ENCODE data around the gene MAPK10. TPM values are rescaled to one million over a fixed set of nuclear protein-coding genes. Genes with fewer than 3 reads are reported as not detected.

MAPK10 gene
- total RNA-seq, 1 donor from 2014 or later: 8.9 TPM

DNA sequence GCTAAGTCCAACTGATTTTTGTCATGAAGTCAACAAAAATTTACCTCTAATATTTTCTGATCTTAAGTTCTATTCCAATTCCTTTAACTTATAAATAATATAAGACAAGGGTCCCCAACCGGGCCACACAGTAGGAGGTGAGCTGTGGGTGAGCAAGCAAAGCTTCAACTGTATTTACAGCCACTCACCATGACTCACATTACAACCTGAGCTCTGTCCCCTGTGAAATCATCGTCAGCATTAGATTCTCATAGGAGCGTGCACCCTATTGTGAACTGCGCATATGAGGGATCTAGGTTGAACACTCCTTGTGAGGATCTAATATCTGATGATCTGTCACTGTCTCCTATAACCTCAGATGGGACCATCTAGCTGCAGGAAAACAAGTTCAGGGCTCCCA, 227.4 kb downstream of the MAPK10 start:
- Histone ChIP-seq H3K9me3 (ENCODE audit: control insufficient read depth in 3 of 3, low read length in 3 of 3) (no peaks in the 10 kb centered on the region), H3K9ac (ENCODE audit: low read depth in 1 of 3, low read length in 3 of 3) (no peak overlapping the region), H3K27me3 (ENCODE audit: control insufficient read depth in 3 of 3, insufficient read depth in 3 of 3, low read length in 3 of 3) (no peaks in the 10 kb centered on the region), H3K27ac (ENCODE audit: low read depth, low read length) (no peak overlapping the region), H3K4me3 (ENCODE audit: low read length in 3 of 3) (no peak overlapping the region), H3K36me3 (ENCODE audit: control insufficient read depth in 3 of 3, insufficient read depth in 3 of 3, low read length in 3 of 3) (no peaks in the 10 kb centered on the region), H3K4me1 (ENCODE audit: control insufficient read depth in 3 of 3, insufficient read depth in 3 of 3, low read length in 3 of 3) (no peaks in the 10 kb centered on the region)

DNA sequence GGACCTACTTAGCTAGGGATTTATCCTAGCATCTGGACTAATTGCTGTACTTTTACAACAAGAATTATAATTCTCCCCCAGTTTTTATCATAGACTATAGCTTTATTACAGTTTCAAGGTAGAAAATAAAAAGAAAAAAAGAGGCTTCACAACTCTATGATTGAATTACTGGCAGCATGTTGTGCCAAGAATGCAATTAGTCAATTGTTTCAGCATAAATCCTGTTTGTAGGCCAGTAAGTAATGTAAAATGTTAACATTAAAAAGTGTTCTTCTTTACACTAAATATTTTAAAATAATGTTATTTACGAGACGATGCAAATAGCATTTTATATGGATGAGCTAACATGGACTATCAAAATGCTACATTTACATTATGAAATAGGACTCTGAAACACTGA, 228.4 kb downstream of the MAPK10 start:
- H3K27ac ChIP-seq (ENCODE audit: low read depth, low read length): no peak overlapping the region
- H3K4me1 ChIP-seq (ENCODE audit: control insufficient read depth in 3 of 3, insufficient read depth in 3 of 3, low read length in 3 of 3): no peaks in the 10 kb centered on the region
- no peaks in the 10 kb centered on the region for H3K27me3 ChIP-seq (ENCODE audit: control insufficient read depth in 3 of 3, insufficient read depth in 3 of 3, low read length in 3 of 3)
- no peak overlapping the region for H3K9ac ChIP-seq (ENCODE audit: low read depth in 1 of 3, low read length in 3 of 3)
- no peaks in the 10 kb centered on the region for H3K9me3 ChIP-seq (ENCODE audit: control insufficient read depth in 3 of 3, low read length in 3 of 3)
- H3K4me3 ChIP-seq (ENCODE audit: low read length in 3 of 3): no peak overlapping the region
- no peaks in the 10 kb centered on the region for H3K36me3 ChIP-seq (ENCODE audit: control insufficient read depth in 3 of 3, insufficient read depth in 3 of 3, low read length in 3 of 3)

DNA sequence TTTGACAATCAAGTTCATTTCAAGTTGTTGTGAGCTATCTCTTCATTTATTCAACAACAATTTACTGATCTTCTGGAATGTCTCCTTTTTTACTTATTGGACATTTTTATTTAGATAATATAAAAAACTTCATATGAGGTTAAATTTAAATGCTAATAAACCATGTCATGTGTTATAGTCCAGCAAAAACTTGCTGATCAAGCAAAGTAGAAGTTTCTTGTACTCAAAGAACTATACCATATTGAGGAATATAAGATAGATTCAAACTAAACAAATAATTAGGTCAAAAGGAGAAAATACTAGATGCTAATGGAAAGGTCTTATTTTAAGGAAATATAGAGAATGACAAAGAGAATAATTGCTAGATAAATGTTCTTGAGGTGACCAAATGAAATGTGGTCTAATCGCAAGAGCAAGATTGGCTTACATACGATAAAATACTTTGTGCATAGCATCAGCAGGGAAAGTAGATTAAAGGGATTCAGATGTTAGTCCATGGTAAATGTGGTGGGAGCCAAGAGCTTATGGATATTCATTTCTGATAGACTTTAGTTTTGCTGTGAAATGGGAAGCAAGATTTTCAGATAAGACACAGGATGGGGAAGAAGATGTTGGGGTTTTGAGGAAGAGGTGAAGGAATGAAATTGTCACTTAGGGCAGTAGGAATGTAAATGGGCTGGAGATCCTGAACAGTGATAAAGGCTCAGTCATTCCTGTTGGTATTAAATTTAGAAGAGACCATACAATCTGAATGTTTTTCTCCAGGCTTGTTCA, 229.5 kb downstream of the MAPK10 start:
- H3K4me3 ChIP-seq (ENCODE audit: low read length in 3 of 3): no peak overlapping the region
- no peak overlapping the region for H3K27ac ChIP-seq (ENCODE audit: low read depth, low read length)
- no peak overlapping the region for H3K9ac ChIP-seq (ENCODE audit: low read depth in 1 of 3, low read length in 3 of 3)
- H3K36me3 ChIP-seq (ENCODE audit: control insufficient read depth in 3 of 3, insufficient read depth in 3 of 3, low read length in 3 of 3): no peaks in the 10 kb centered on the region
- no peaks in the 10 kb centered on the region for H3K27me3 ChIP-seq (ENCODE audit: control insufficient read depth in 3 of 3, insufficient read depth in 3 of 3, low read length in 3 of 3)
- H3K4me1 ChIP-seq (ENCODE audit: control insufficient read depth in 3 of 3, insufficient read depth in 3 of 3, low read length in 3 of 3): no peaks in the 10 kb centered on the region
- H3K9me3 ChIP-seq (ENCODE audit: control insufficient read depth in 3 of 3, low read length in 3 of 3): no peaks in the 10 kb centered on the region

DNA sequence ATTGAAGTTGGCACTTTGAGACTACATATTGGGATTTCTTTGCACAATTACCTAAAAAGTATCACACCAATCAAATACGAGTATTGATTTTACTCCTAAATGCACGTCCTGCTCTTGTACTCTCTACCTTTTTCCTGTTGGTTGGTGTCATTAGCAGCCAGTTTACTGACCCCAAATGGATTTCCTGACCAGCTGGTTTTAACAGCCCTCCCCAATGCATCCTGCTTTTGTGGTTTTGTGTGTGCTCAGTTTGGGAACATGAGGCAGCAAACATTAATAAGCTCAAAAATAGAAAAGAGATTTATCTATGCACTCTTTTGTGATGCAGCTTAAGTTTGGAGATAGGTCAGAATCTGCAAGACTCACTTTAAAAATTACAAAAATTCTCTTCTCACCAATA, 230.3 kb downstream of the MAPK10 start:
- Histone ChIP-seq H3K9ac (ENCODE audit: low read depth in 1 of 3, low read length in 3 of 3) (no peak overlapping the region), H3K27ac (ENCODE audit: low read depth, low read length) (no peak overlapping the region), H3K9me3 (ENCODE audit: control insufficient read depth in 3 of 3, low read length in 3 of 3) (no peaks in the 10 kb centered on the region), H3K36me3 (ENCODE audit: control insufficient read depth in 3 of 3, insufficient read depth in 3 of 3, low read length in 3 of 3) (no peaks in the 10 kb centered on the region), H3K27me3 (ENCODE audit: control insufficient read depth in 3 of 3, insufficient read depth in 3 of 3, low read length in 3 of 3) (no peaks in the 10 kb centered on the region), H3K4me1 (ENCODE audit: control insufficient read depth in 3 of 3, insufficient read depth in 3 of 3, low read length in 3 of 3) (no peaks in the 10 kb centered on the region), H3K4me3 (ENCODE audit: low read length in 3 of 3) (no peak overlapping the region)

DNA sequence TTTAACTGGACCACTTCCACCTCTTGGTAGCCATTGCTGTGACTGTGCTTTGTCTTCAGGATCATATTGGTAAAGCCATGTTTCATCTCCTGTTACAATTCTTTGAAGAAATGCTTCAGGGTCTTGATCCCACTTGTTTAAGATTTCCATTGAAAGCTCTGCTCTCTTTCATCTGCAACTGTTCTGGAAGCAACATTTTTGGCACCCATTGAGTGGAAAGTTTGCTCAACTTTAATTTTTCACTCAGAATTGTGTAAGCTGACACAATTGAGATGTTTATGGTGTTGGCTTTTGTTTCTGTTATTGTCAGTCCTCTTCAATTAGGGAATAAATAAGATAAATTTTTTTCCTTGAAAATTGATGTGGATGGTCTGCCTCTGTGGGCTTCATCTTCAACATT, 237.4 kb downstream of the MAPK10 start:
- H3K9me3 ChIP-seq (ENCODE audit: control insufficient read depth in 3 of 3, low read length in 3 of 3): no peaks in the 10 kb centered on the region
- H3K27me3 ChIP-seq (ENCODE audit: control insufficient read depth in 3 of 3, insufficient read depth in 3 of 3, low read length in 3 of 3): no peaks in the 10 kb centered on the region
- no peaks in the 10 kb centered on the region for H3K4me1 ChIP-seq (ENCODE audit: control insufficient read depth in 3 of 3, insufficient read depth in 3 of 3, low read length in 3 of 3)
- no peak overlapping the region for H3K27ac ChIP-seq (ENCODE audit: low read depth, low read length)
- no peaks in the 10 kb centered on the region for H3K36me3 ChIP-seq (ENCODE audit: control insufficient read depth in 3 of 3, insufficient read depth in 3 of 3, low read length in 3 of 3)
- H3K4me3 ChIP-seq (ENCODE audit: low read length in 3 of 3): no peak overlapping the region
- H3K9ac ChIP-seq (ENCODE audit: low read depth in 1 of 3, low read length in 3 of 3): no peak overlapping the region

DNA sequence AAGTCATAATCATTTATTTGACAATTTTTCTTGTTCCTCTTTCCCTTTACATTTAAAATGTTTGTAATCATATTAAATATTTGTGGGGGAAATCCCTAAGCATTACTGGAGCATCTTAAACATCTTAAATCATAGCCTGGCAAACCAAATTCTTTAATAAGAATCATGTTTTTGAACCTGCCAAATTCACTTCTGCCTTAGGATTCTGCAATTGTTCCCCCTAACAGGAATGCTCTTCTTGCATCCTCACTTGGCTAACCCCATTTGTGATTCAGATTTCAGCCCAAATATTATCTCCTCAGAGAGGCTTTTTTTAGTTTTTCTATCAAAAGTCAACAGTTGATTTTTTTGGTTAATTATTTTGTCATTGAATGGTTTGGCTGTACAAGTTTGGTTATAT, 241.1 kb downstream of the MAPK10 start:
- H3K9ac ChIP-seq (ENCODE audit: low read depth in 1 of 3, low read length in 3 of 3): no peak overlapping the region

DNA sequence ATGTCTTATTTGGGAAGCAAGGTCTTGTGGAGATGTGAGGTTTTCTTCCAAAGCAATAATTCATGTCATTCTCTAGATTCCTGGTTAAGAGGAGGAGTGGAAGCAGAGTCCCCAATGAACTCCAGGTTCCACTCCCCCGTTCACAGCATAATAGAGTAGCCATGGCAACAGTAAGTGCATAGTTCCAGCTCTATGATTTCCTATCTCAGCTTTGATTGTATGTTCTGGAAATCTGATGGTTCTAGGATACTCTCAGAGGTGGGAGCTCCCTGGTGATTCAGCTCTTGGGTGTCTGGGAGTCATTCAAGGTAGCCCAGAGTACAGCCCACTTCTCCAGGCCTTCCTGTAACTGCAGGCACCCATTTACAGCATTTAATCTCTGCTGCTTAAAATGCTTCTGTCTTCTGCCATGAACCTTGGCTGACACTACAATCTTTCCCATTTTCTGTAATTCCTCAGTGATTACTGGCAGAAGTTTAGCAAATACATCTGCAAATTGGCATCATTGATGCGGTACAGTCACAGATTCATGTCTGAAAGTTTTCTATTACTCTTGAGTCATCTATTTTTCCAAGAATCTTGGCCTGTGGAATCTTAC, 242.0 kb downstream of the MAPK10 start:
- no peaks in the 10 kb centered on the region for H3K4me1 ChIP-seq (ENCODE audit: control insufficient read depth in 3 of 3, insufficient read depth in 3 of 3, low read length in 3 of 3)
- H3K9me3 ChIP-seq (ENCODE audit: control insufficient read depth in 3 of 3, low read length in 3 of 3): no peaks in the 10 kb centered on the region
- H3K4me3 ChIP-seq (ENCODE audit: low read length in 3 of 3): no peak overlapping the region
- H3K36me3 ChIP-seq (ENCODE audit: control insufficient read depth in 3 of 3, insufficient read depth in 3 of 3, low read length in 3 of 3): no peaks in the 10 kb centered on the region
- H3K9ac ChIP-seq (ENCODE audit: low read depth in 1 of 3, low read length in 3 of 3): no peak overlapping the region
- peak overlapping the region; percentile 18 for H3K27ac ChIP-seq (ENCODE audit: low read depth, low read length)
- no peaks in the 10 kb centered on the region for H3K27me3 ChIP-seq (ENCODE audit: control insufficient read depth in 3 of 3, insufficient read depth in 3 of 3, low read length in 3 of 3)

More for the DNA sequence above, 241.1 kb downstream of the MAPK10 start:
- no peak overlapping the region for H3K4me3 ChIP-seq (ENCODE audit: low read length in 3 of 3)
- no peaks in the 10 kb centered on the region for H3K4me1 ChIP-seq (ENCODE audit: control insufficient read depth in 3 of 3, insufficient read depth in 3 of 3, low read length in 3 of 3)
- H3K36me3 ChIP-seq (ENCODE audit: control insufficient read depth in 3 of 3, insufficient read depth in 3 of 3, low read length in 3 of 3): no peaks in the 10 kb centered on the region
- H3K27me3 ChIP-seq (ENCODE audit: control insufficient read depth in 3 of 3, insufficient read depth in 3 of 3, low read length in 3 of 3): no peaks in the 10 kb centered on the region
- H3K9me3 ChIP-seq (ENCODE audit: control insufficient read depth in 3 of 3, low read length in 3 of 3): no peaks in the 10 kb centered on the region
- no peak overlapping the region for H3K27ac ChIP-seq (ENCODE audit: low read depth, low read length)

DNA sequence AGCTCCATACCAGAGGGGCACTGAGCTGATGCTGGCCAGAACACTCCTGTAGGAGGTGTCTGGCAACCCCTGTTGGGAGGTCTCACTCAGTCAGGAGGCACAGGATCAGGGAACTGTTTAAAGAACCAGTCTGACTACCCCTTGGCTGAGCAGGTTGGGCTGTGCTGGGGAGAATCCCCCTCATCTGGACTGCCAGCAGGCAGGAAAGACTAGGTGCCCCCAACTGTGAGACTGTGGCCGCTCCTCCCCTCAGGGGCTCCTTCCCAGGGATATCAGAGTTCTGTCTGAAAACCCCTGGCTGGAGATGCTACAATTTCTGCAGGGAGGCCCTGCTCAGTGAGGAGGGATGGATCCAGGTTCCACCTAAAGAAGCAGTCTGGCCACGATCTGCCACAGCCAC, 245.3 kb downstream of the MAPK10 start:
- no peak overlapping the region for H3K27ac ChIP-seq (ENCODE audit: low read depth, low read length)

DNA sequence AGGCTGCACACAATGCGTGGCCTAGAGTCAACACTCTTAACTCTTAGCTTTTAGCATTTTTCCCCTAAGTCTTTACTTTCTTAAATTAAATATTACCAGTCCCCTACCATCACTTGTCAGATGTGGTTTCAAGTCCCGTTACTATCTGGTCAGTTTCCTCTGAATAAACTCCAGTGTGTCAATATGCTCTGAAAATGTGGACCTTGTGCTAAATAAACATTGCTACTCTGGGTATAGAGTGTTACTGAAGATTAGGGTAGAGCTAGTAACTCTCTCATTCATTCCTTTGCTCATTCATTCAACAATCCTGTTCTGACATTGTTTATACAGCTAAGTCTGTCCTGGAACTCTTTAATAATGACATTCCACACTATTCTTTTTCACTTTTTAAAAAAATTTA, 251.0 kb downstream of the MAPK10 start:
- Histone ChIP-seq H3K27ac (ENCODE audit: low read depth, low read length) (no peak overlapping the region), H3K4me1 (ENCODE audit: control insufficient read depth in 3 of 3, insufficient read depth in 3 of 3, low read length in 3 of 3) (no peaks in the 10 kb centered on the region), H3K9ac (ENCODE audit: low read depth in 1 of 3, low read length in 3 of 3) (no peak overlapping the region), H3K27me3 (ENCODE audit: control insufficient read depth in 3 of 3, insufficient read depth in 3 of 3, low read length in 3 of 3) (no peaks in the 10 kb centered on the region), H3K9me3 (ENCODE audit: control insufficient read depth in 3 of 3, low read length in 3 of 3) (no peaks in the 10 kb centered on the region), H3K4me3 (ENCODE audit: low read length in 3 of 3) (no peak overlapping the region), H3K36me3 (ENCODE audit: control insufficient read depth in 3 of 3, insufficient read depth in 3 of 3, low read length in 3 of 3) (no peaks in the 10 kb centered on the region)

More for the DNA sequence above, 245.3 kb downstream of the MAPK10 start:
- no peaks in the 10 kb centered on the region for H3K9me3 ChIP-seq (ENCODE audit: control insufficient read depth in 3 of 3, low read length in 3 of 3)
- H3K4me1 ChIP-seq (ENCODE audit: control insufficient read depth in 3 of 3, insufficient read depth in 3 of 3, low read length in 3 of 3): no peaks in the 10 kb centered on the region
- H3K9ac ChIP-seq (ENCODE audit: low read depth in 1 of 3, low read length in 3 of 3): no peak overlapping the region
- H3K36me3 ChIP-seq (ENCODE audit: control insufficient read depth in 3 of 3, insufficient read depth in 3 of 3, low read length in 3 of 3): no peaks in the 10 kb centered on the region
- H3K27me3 ChIP-seq (ENCODE audit: control insufficient read depth in 3 of 3, insufficient read depth in 3 of 3, low read length in 3 of 3): no peaks in the 10 kb centered on the region
- no peak overlapping the region for H3K4me3 ChIP-seq (ENCODE audit: low read length in 3 of 3)

DNA sequence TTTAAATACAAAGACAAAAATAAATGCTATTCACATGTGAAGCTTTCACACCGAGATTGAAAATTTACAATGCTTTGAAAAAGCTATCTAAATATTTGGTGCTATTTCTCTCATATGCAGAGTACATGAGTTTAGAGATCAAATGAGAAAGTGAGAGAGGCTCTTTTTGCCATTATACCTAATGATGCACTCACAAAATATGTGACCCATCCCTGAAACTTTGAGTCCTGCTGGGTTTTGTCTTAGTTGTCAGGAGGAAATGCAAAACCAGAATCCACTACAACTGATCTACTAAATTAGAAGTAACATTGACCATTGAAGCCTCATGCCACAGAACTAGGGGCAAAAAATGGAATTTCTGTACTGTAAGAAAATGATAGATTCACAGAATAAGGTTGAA, 251.7 kb downstream of the MAPK10 start:
- H3K4me3 ChIP-seq (ENCODE audit: low read length in 3 of 3): no peak overlapping the region
- H3K27me3 ChIP-seq (ENCODE audit: control insufficient read depth in 3 of 3, insufficient read depth in 3 of 3, low read length in 3 of 3): no peaks in the 10 kb centered on the region
- H3K9ac ChIP-seq (ENCODE audit: low read depth in 1 of 3, low read length in 3 of 3): no peak overlapping the region
- H3K27ac ChIP-seq (ENCODE audit: low read depth, low read length): no peak overlapping the region
- H3K4me1 ChIP-seq (ENCODE audit: control insufficient read depth in 3 of 3, insufficient read depth in 3 of 3, low read length in 3 of 3): no peaks in the 10 kb centered on the region
- H3K9me3 ChIP-seq (ENCODE audit: control insufficient read depth in 3 of 3, low read length in 3 of 3): no peaks in the 10 kb centered on the region
- H3K36me3 ChIP-seq (ENCODE audit: control insufficient read depth in 3 of 3, insufficient read depth in 3 of 3, low read length in 3 of 3): no peaks in the 10 kb centered on the region
